ENCODE measurements around the gene PTPRB.
"Not testable (repeated sequence)": the region's sequence is repeated elsewhere in the genome, so short reads cannot be mapped to it uniquely, and the experiment has no call there.

PTPRB gene

DNA sequence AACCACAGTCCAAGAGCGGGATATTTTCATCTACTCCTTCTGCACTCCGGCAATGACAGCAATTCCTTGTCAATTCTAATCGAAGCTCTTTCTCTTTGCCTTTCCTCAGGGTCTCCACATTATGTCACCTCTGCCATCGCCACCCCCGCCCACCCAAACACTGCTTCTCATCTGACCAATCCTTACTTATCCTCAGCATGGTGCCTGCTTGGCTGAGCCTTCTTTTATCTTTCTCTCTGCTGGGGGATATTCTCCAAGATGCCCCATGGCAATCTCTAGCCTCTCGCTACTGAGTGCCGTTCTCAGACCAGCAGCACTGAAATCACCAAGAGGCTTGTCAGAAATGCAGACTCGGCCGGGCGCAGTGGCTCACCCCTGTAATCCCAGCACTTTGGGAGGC, 100.6 kb downstream of the PTPRB start:
- DNase-seq, result no peak

DNA sequence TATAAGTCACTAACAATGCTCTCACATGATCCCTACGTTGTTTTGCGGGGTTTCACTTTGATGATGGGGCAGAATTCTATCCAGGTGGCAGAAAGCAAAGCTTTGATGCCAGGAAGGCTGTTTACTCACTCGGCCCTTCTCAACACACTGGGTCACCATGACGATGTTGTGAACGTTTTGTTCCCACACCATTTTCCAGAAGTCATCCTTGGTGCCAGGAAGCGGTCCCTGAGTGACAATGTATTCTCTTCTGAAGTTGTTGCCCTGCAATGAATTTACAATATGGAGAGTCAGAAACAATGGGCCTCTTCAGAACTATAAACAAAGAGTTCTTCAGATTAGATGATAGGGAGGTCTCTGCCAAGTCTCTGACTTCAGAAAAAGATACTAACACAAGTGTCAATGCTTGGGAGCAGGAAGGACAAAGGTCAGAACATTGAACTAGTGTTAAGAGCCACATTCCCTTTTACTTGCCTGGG, 101.3 kb downstream of the PTPRB start:
- DNase-seq, result no peak

DNA sequence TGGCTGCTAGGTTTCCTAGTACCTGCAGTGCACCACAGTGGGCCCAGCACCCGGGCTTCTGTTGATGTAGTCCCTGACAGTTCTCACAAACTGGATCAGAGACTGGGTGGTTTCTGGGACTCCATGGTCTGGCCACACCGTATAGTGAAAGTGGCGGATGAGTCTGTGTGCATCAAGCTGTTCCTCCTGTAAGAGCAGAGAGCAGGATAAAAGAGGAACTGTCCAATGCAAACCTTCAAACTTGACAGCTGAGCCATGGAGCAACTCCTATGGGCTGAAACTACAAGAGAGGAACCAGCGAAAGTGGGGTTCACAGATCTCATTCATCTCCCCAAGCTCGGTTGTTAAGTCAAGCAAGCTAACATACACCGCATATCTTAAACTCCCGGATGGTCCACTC, 102.8 kb downstream of the PTPRB start:
- no peak for DNase-seq

DNA sequence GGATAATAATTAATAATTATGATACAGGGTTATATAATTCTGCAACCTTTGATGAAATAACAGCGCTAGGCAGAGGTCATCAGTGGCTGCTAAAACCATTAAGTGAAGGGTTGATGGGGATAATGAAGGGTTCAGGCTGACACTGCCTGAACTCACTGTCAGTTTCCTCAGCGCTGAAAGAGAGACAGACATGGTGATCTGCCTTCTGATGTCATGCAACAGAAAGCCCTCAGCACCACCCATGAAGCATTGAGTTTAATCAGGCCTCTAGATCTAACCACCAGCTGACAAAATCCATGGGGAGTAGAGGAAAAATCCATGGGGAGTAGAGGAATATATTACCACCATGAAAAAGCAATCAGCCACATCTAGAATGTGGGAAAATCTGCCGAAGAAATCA, 107.6 kb downstream of the PTPRB start:
- no peak for DNase-seq

DNA sequence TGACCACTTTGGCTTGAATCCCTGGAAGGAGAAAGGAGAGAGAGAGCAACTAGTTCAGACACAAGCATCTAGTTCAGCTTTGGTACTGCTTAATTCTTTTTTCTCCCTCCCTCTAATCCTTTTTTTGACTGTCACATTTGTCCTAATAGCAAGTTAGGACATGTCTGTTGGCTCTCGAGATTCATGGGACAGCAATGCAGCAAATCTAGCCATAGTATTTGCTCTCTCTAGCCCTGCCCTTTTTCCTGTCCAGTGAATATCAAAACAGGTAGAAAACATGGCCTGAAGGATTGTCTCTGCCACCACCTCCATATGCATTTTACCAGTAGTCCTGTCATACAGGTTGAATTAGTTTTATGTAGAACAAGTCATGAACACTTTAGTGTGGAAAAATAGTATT, 116.4 kb downstream of the PTPRB start:
- DNase-seq, result no peak

DNA sequence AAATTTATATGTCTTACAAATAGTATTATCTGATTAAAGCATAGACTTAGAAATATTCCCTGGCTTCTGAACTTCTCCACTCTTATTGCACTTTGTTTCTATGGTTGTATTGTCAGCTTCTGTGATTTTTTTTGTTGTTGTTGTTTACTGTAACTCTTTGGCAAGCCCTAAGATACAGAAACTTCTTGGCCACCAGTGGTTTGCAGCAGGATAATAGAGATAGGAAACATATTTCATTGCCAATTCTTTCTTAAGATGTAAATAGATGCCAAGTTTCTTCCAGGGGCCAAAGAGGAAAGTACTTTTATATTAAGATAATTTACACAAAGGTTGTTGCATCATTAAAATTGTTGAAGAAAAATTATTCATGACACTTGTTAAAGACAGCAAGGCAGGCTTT, 123.8 kb downstream of the PTPRB start:
- no peak for DNase-seq

DNA sequence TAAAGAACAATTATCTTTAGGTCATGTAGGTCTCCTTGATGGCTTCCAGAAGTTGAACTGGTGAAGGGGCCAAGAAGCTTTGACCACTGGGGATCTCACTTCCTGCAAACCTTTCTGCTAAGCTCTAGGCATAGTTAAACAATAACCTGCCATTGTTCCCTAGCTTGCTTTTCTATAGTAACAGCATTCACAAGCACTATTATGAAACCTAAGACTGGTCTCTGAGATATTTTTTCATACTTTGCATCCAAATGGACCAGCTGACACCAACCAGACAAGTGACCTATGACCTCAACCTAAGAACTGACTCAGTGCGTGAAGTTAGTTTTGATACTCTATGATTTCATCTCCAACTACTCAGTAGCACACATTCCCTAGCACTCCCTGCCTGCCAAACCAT, 129.1 kb downstream of the PTPRB start:
- no peak for DNase-seq

DNA sequence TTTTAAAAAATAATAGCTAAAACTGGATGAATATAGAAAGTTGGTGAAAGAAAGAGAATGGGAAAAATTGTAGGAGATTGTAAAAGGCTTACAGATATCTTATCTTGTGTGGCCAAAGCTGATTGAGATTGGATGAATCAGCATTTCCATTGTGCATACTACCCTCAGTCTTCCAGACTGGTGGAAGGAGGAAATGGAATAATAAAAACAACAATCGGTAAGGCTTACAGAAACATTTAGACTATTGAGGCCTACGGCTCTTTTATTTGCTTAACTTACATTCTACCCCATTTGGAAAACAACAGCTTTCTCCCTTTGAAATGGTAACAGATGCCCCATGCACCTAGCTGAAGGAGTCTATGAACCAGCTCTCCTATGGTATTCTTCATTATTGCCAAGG, 129.8 kb downstream of the PTPRB start:
- no peak for DNase-seq

DNA sequence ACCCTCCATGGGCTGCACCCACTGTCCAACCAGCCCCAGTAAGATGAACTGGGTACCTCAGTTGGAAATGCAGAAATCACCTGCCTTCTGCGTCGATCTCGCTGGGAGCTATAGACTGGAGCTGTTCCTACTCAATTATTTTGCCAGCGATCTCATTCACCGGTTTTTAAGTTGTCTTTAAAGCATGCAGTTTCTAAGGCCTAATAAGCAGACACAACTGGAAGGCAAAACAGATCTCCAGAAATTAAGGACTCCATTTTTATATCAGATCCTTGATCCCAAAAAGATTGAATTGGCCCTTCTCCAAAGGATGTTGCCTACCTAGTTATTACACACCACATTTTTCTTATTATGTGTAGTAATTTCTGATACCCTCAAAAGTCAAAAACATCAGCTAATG, 139.7 kb downstream of the PTPRB start:
- DNase-seq, result no peak

DNA sequence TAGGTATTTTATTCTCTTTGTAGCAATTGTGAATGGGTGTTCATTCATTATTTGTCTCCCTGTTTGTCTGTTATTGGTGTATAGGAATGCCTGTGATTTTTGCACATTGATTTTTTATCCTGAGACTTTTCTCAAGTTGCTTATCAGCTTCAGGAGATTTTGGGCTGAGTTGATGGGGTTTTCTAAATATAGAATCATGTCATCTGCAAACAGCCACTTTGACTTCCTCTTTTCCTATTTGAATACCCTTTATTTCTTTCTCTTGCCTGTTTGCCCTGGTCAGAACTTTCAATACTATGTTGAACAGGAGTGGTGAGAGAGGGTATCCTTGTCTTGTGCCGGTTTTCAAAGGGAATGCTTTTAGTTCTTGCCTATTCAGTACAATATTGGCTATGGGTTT, 144.3 kb downstream of the PTPRB start:
- DNase-seq, result not testable (repeated sequence)

DNA sequence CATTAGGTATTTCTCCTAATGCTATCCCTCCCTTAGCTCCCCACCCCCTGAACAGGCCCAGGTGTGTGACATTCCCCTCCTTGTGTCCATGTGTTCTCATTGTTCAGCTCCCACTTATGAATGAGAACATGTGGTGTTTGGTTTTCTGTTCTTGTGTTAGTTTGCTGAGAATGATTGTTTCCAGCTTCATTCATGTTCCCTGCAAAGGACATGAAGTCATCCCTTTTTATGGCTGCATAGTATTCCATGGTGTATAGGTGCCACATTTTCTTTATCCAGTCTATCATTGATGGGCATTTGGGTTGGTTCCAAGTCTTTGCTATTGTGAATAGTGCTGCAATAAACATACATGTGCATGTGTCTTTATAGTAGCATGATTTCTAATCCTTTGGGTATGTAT, 146.3 kb downstream of the PTPRB start:
- not testable (repeated sequence) for DNase-seq

DNA sequence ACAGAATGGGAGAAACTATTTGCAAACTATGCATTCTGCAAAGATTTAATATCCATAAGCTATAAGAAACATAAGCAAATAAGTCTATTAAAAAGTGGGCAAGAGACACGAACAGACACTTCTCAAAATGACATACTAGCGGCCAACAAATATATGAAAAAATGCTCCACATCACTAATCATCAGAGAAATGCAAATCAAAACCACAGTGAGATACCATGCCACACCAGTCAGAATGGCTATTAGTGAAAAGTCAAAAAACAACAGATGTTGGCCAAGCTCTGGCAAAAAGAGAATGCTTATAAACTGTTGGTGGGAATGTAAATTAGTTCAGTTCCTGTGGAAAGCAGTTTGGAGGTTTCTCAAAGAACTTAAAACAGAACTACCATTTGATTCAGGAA, 149.8 kb downstream of the PTPRB start:
- peak; percentile 21 for DNase-seq

DNA sequence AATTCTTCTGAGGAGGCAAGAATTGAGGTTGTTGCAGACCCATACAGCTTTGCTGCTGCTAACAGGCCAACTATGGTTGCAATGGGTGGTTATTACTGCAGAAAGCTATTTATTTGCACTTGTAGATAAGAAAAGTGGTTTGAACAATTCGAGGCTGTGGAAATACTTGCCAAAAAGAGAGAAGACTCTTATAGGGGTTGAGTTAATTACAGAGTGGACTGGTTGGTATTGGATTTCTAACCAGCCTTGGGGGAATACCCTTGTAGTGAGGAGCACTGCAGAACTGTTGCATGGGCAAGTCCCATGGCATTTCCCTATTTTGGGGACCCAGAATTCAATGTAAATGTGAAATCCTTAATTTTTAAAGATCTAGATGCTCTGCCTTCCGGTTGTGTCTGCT, 150.6 kb downstream of the PTPRB start:
- DNase-seq, result no peak

DNA sequence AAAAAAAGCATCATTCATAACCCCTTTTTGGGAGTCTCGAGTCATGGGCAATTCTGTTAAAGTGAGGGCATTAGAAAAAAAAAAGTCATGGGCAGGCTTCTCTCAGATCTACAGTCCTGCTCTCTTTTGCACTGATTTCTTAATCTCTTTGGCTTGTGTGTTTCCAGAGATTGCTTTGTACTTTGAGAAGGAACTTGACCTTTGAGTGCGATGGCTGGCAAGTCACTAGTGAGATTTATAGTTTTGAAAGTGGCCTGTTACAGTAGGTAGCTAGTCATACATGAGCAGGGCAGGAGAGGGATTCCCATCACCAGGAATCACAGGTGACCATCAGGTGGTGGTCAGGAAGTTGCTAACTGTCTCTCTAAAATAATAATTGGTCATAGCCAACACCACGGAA, 151.5 kb downstream of the PTPRB start:
- no peak for DNase-seq

DNA sequence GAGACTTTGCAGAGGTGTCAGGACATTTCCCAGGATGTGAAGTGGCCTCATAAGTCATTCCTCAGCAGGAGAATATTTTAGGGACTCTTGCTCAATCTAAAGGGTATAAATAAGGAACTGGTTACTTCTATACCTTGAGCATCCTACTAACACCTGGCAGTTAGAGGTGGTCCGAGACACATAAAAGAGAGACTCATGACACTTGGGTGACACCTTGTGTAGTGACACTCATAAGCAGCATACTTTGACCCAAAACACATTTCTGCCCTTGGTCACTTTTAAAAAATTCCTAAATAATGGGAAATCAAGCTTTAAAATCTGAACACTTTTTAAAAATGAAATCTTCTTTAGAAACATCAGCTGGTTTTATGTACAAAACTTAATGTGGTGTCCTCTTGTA, 152.8 kb downstream of the PTPRB start:
- DNase-seq, result no peak

DNA sequence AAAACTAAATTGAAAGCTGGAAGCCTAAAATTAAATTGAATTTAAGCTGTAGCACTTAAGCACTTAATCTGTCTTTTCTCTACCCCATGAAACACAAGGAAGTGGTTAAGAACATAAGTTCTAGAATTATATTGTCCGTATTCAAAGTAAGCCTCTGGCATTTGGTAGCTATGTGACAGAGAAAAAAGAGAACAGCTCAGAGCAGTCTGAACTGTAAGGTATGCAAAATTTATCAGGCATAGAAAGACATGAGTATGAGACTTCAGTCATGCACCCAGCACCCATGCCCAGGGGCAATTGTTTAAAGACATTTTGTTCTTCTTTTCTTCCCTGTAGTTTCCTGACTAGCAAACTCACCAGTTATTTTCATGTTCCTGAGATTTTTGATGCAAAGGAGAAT, 154.5 kb downstream of the PTPRB start:
- DNase-seq, result no peak

DNA sequence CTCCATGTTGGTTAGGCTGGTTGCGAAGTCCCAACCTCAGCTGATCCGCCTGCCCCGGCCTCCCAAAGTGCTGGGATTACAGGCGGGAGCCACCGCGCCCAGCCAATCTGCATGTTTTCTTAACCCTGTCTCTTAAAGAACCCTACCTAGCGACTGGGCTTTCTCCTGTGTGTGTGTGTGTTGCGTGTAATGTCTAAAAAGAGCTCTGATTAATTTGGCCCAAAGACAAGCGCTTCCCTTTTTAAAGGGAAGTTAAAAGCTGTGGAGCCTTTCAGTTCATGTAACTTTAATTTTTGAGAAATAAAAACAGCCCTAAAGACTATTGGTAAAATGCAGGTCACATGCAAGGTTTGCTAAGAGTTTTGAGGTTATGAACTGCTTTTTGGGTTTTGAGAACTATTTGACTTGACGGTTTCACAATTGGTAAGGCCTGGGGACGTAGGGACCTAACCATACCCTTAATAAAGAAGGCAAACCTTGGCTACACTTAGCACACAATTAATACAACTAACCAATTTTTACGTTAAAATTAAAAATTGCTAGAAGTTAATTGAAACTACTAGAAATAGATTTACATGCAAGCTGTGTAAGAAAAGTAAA, 167.9 kb downstream of the PTPRB start:
- no peak for DNase-seq

DNA sequence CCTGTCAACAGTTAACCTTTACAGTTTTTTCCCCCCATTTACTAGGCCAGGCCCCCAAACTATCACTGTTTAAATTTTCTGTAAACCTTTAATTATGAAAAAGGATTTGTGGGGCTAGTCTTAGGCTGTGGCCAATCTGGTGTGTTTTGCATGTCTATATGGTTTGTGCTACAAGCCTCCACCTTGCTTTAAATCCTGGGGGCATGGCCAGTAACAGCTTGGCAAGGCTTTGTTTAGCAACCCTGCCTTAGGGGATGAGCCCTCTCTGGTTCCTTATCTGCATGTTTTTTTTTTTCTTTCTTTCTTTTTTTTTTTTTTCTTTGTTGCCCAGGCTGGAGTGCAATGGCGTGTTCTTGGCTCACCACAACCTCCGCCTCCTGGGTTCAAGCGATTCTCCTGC, 168.5 kb downstream of the PTPRB start:
- no peak for DNase-seq

DNA sequence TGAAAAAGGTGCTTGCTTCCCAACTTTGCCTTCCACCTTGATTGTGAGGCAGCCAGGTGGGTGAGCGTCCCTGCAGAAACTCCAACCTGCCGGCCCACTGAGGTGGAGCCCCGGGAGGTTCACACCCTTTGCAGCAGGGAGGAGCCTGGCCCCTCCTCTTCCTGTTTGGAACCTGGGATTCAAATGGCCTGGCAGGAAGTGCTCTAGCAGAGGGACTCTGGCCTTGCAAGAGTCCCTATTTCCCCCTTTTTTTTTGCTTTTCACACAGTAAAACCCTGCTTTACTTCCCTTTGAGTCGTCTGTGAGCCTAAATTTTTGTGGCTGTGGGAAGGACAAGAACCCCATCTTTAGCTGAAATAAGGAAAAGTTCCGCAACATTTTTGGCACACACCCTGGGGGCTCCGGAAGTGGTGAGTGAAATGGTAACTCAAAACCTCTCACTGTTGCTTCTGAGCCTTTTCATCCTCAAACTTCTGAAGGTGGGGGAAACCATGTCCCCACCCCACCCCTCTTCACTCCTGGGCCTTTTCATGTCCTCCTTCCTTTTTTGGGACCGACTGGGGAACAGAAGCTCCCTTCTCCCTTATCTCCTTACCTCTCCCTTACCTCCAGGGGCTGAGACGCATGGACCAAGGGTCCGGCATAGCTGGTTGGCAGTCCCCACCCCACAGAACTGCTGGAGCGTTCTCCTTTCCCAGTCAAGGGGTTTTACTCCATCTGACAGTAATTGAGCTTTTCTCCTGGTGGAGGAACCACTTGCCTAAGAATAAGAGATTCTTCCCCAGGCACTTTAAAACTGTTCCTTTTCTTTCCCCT, 169.1 kb downstream of the PTPRB start:
- DNase-seq, result no peak

DNA sequence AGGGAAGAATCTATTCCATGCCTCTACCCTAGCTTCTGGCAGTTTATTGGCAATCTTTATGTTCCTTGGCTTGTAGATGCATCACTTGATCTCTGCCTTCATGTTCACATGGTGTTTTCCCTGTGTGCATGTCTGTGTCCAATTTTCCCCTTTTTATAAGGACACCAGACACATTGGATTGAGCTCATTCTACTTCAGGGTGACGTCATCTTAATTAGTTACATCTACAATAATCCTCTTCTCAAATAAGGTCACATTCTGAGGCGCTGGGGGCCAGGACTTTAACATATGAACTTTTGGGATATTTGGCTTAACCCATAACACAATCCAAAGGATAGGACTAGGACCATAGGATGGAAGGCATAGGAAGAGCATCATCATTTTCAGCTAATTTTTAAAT, 169.8 kb downstream of the PTPRB start:
- DNase-seq, result no peak

DNA sequence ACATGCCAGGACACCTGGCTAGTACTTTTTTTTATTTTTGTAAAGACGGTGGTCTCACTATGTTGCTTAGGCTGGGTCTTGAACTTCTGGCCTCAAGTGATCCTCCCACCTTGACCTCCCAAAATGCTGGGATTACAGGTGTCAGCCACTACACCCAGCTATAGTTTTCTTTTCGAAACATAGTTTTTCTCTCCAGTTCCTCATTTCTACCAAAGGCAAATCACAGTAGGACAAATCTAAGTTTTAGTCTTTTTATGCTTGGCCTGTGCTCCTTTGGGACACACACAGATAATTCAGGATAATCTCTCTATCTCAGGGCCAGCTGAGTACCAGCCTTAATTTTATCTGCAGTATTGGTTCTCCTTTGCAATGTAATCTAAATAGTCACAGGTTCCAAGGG, 170.5 kb downstream of the PTPRB start:
- no peak for DNase-seq

Data from fibroblast of skin of abdomen (primary cell).